GM12878 (cell line): ENCODE results near the gene EDC3. TPM values are rescaled to one million over a fixed set of nuclear protein-coding genes. Genes with fewer than 3 reads are reported as not detected.

Source experiments
- ATAC-seq: fragments of 200-7000 bp; cut with Tn5 transposase; 3 replicates; pipeline ENCODE4 v1.9.1; 2020; ENCODE audit warnings: mild to moderate bottlenecking, moderate library complexity
- BruUV-seq: library from RNA; stranded (reverse); fragments of 400-500 nt; replicated peaks from 2 replicates; lab custom pipeline; 2021; lab: Mats Ljungman, UMichigan
- CTCF ChIA-PET: fragments of 300-600 bp; sonication (Branson Sonifier 250); formaldehyde crosslinking; extraction: SDS; loops from one replicate; lab custom pipeline; 2021; ENCODE audit warnings: inconsistent platforms; lab: Yijun Ruan, JAX
- POLR2A ChIA-PET: fragments of 350-600 bp; formaldehyde crosslinking; extraction: SDS; loops from one replicate; lab custom pipeline; 2021; ENCODE audit warnings: inconsistent platforms; lab: Charles Lee
- RAD21 ChIA-PET: fragments of 300-600 bp; sonication (Branson Sonifier 250); formaldehyde crosslinking; loops from one replicate; lab custom pipeline; 2023; ENCODE audit warnings: antibody characterized with exemption; ENCODE audit not compliant: unreplicated experiment; lab: Charles Lee
- SMC1A ChIA-PET: fragments of 300-600 bp; sonication (Branson Sonifier 250); formaldehyde crosslinking; loops from one replicate; lab custom pipeline; 2023; ENCODE audit not compliant: unreplicated experiment, uncharacterized antibody; lab: Charles Lee
- DNase-seq: peaks from one replicate; pipeline ENCODE4 v3.0.0-alpha.2; 2011; ENCODE audit warnings: low read depth, low spot score
- FAIRE-seq: peaks from 3 replicates; lab custom pipeline; 2011; peaks lifted over from hg19 to GRCh38; lab: Jason Lieb, UNC
- H2AFZ ChIP-seq: 2 replicates; pipeline ENCODE4 v1.6.0; 2011; ENCODE audit warnings: low read depth, low read length, control low read depth; ENCODE audit not compliant: control insufficient read depth
- H3K27ac ChIP-seq: 2 replicates; pipeline ENCODE4 v1.5.1; 2011; ENCODE audit warnings: control low read depth; ENCODE audit not compliant: control insufficient read depth, insufficient read depth
- H3K27me3 ChIP-seq, 2 experiments: replicated peaks in 1 of 2; 2 replicates each; pipeline versions ENCODE4 v1.6.0 to v1.6.1; 2011; ENCODE audit warnings: low read length in 1 of 2; ENCODE audit not compliant: control insufficient read depth in 2 of 2, insufficient read depth in 2 of 2
- H3K36me3 ChIP-seq, 2 experiments: 2 replicates each; pipeline ENCODE4 v1.5.1; 2011; ENCODE audit warnings: low read length in 1 of 2; ENCODE audit not compliant: control insufficient read depth in 2 of 2, insufficient read depth in 2 of 2
- H3K4me1 ChIP-seq: 2 replicates; pipeline ENCODE4 v1.6.1; 2011; ENCODE audit warnings: mild to moderate bottlenecking, low read length, moderate library complexity, mixed read lengths; ENCODE audit not compliant: control insufficient read depth, insufficient read depth
- H3K4me2 ChIP-seq: 2 replicates; pipeline ENCODE4 v1.6.0; 2011; ENCODE audit warnings: control low read depth; ENCODE audit not compliant: control insufficient read depth, insufficient read depth
- H3K4me3 ChIP-seq: fragments of 200-600 bp; sonication (generic); 2 replicates; pipeline ENCODE4 v1.5.1; 2016
- H3K79me2 ChIP-seq: 2 replicates; pipeline ENCODE4 v1.6.0; 2011; ENCODE audit warnings: low read length; ENCODE audit not compliant: control insufficient read depth, insufficient read depth
- H3K9ac ChIP-seq: 2 replicates; pipeline ENCODE4 v1.8.0; 2011; ENCODE audit warnings: low read length, control low read depth, mixed read lengths; ENCODE audit not compliant: control insufficient read depth, insufficient read depth
- H3K9me3 ChIP-seq: replicated peaks from 3 replicates; pipeline ENCODE4 v1.5.1; 2011; ENCODE audit warnings: mild to moderate bottlenecking, low read length; ENCODE audit not compliant: control insufficient read depth, insufficient read depth
- H4K20me1 ChIP-seq: 2 replicates; pipeline ENCODE4 v1.6.0; 2011; ENCODE audit not compliant: control insufficient read depth, insufficient read depth
- BCL11A ChIP-seq: IDR thresholded peaks from 2 replicates; pipeline ENCODE4 v1.6.1; 2011; ENCODE audit warnings: low read depth, low read length
- GATAD2B ChIP-seq: fragments of 450-650 bp; conservative IDR thresholded peaks from 2 replicates; pipeline ENCODE4 v1.6.1; 2017; ENCODE audit warnings: low read depth, mild to moderate bottlenecking, moderate library complexity
- HDGF ChIP-seq: fragments of 450-650 bp; IDR thresholded peaks from 2 replicates; pipeline ENCODE4 v1.6.1; 2016; ENCODE audit warnings: antibody characterized with exemption
- JUND ChIP-seq: IDR thresholded peaks from 2 replicates; pipeline ENCODE4 v1.6.1; 2012; ENCODE audit warnings: low read depth, mild to moderate bottlenecking, low read length, improper control_type of control experiment, moderate library complexity
- NR2C2 ChIP-seq: IDR thresholded peaks from 2 replicates; pipeline ENCODE4 v1.6.1; 2011; ENCODE audit warnings: borderline replicate concordance, low read depth; ENCODE audit not compliant: control insufficient read depth, insufficient read length
- PKNOX1 ChIP-seq: fragments of 450-650 bp; IDR thresholded peaks from 2 replicates; pipeline ENCODE4 v1.6.1; 2016; ENCODE audit warnings: mild to moderate bottlenecking
- SIN3A ChIP-seq: IDR thresholded peaks from 2 replicates; pipeline ENCODE4 v1.6.1; 2012; ENCODE audit warnings: low read depth, low read length, improper control_type of control experiment
- SKIL ChIP-seq: fragments of 450-650 bp; IDR thresholded peaks from 2 replicates; pipeline ENCODE4 v1.6.1; 2017; ENCODE audit warnings: mild to moderate bottlenecking, low read depth, inconsistent platforms; ENCODE audit not compliant: poor library complexity, severe bottlenecking
- SREBF2 ChIP-seq: IDR thresholded peaks from 2 replicates; pipeline ENCODE4 v1.6.1; 2012; ENCODE audit warnings: mild to moderate bottlenecking, low read length
- TCF3 ChIP-seq: IDR thresholded peaks from 2 replicates; pipeline ENCODE4 v1.6.1; 2012; ENCODE audit warnings: low read depth, mild to moderate bottlenecking, low read length, borderline replicate concordance; ENCODE audit not compliant: insufficient read depth
- TCF7 ChIP-seq: IDR thresholded peaks from 2 replicates; pipeline ENCODE4 v1.6.1; 2014; ENCODE audit warnings: antibody characterized with exemption, borderline replicate concordance
- YY1 ChIP-seq: IDR thresholded peaks from 2 replicates; pipeline ENCODE4 v1.6.1; 2011; ENCODE audit warnings: low read depth, mild to moderate bottlenecking, low read length
- ZNF622 ChIP-seq: fragments of 450-650 bp; IDR thresholded peaks from 2 replicates; pipeline ENCODE4 v1.6.1; 2017; ENCODE audit warnings: mild to moderate bottlenecking, inconsistent platforms
- WGBS: methylation state at CpG from one replicate; pipeline ENCODE4 v1.1.6; 2016; ENCODE audit warnings: low lambda C conversion rate; ENCODE audit not compliant: insufficient replicate concordance, insufficient coverage; ENCODE audit errors: missing lambda C conversion rate; 5-methylcytosine and 5-hydroxymethylcytosine counted together
- in situ Hi-C: fragments of 300-500 bp; cut with MboI; formaldehyde crosslinking; loops from 9 replicates; pipeline ENCODE4 v1.14.3; 2018; ENCODE audit warnings: mixed read lengths
- intact Hi-C: fragments of 100-400 bp; cut with micrococcal nuclease; formaldehyde crosslinking; loops from one replicate; pipeline ENCODE4 v1.14.2; 2022; ENCODE audit not compliant: unreplicated experiment
- polyA plus RNA-seq, 11 experiments: library from polyadenylated mRNA; depleted of rRNA in 4 of 11; unstranded in 6 of 11; stranded (reverse) in 5 of 11; fragments of >200 nt; fragmentation: Nextera tagmentation in 4 of 11; fragmentation: Illumina TruSeq in 1 of 11; extraction: Ambion mirVana in 4 of 11; extraction: Trizol in 1 of 11; gene quantifications; 1 replicate in 1 of 11; 2 replicates in 10 of 11; pipeline versions ENCODE4 v1.2.1 to v1.2.3, GENCODE V29; 2011 to 2016; ENCODE audit warnings: inconsistent platforms in 2 of 11, missing spikeins in 2 of 11, low read depth in 1 of 11
- total RNA-seq, 4 experiments: library from RNA; depleted of rRNA in 3 of 4; stranded (reverse); fragments of >200 nt in 3 of 4; fragmentation: Illumina TruSeq in 1 of 4; extraction: Trizol in 1 of 4; gene quantifications; 2 replicates each; pipeline versions ENCODE4 v1.2.1 to v1.2.3, GENCODE V29; 2013 to 2021

EDC3 gene
- total and polyA plus RNA-seq, 10 of the 15 experiments (the other 5 are each of a cell fraction or from before 2014, with no cell fraction given) = 11.8 to 48.4 (median 35.3) TPM

- TF ChIP-seq HDGF = no peak
- TF ChIP-seq NR2C2 = no peak
- no peak for TF ChIP-seq BCL11A
- no peak for TF ChIP-seq GATAD2B
- TF ChIP-seq SIN3A = no peak
- TF ChIP-seq PKNOX1 = no peak
Measured at GRCh38 chr15:74609938-74610301, 85.9 kb downstream of the EDC3 start (continued).

GRCh38 chr15:74608786-74609185 lies 87.0 kb downstream of the EDC3 start:
- Histone ChIP-seq H3K27me3 (no peaks in the 10 kb centered on the region; a peak in 1 of 4 replicates), H4K20me1 (no peaks in the 10 kb centered on the region), H3K4me3 (no peak overlapping the region), H3K79me2 (no peaks in the 10 kb centered on the region), H3K27ac (no peak overlapping the region), H3K9ac (no peak overlapping the region), H3K4me1 (peaks cover 1% of the 10 kb centered on the region; the same call in 1 of the 2 replicates), H3K9me3 (no peaks in the 10 kb centered on the region), H3K36me3 (no peaks in the 10 kb centered on the region), H3K4me2 (no peak overlapping the region), H2AFZ (no peak overlapping the region)
- ChIA-PET RAD21 (interaction anchor here (1.3 kb wide), 1 partner anchor 22 kb away, joined by 4 read pairs; no protein-coding TSS in a partner anchor), SMC1A (no interaction called here), CTCF (no interaction called here), POLR2A (no interaction called here)
- TF ChIP-seq SKIL (no peak), TCF3 (no peak), SREBF2 (no peak), TCF7 (no peak), JUND (no peak), ZNF622 (no peak), YY1 (no peak)
- 20% methylated on average over 3 of the region's 3 CpGs for WGBS
- ATAC-seq = no peak
- intact Hi-C loops = no loop called here
- FAIRE-seq = no peak
- no peak for DNase-seq
- no TSS peak for BruUV-seq
- in situ Hi-C loops = no loop called here
